HepG2 (cell line): ENCODE measurements around the gene PJA1.

Source experiments
- CTCF ChIP-seq: sonication (generic); formaldehyde crosslinking; IDR thresholded peaks from 2 replicates; pipeline ENCODE4 v1.5.0; 2020; ENCODE audit warnings: mild to moderate bottlenecking, missing genetic modification reagents, moderate library complexity
- EED ChIP-seq: sonication (generic); formaldehyde crosslinking; IDR thresholded peaks from 2 replicates; pipeline ENCODE4 v1.5.0; 2020; ENCODE audit warnings: mild to moderate bottlenecking, missing genetic modification reagents
- PAF1 ChIP-seq: IDR thresholded peaks from 2 replicates; pipeline ENCODE4 v1.6.1; 2016; ENCODE audit warnings: missing genetic modification reagents, missing compliant biosample characterization
- POLR2A ChIP-seq, 2 experiments: IDR thresholded peaks; 2 replicates each; pipeline ENCODE4 v1.6.1; 2011; ENCODE audit warnings: low read depth in 2 of 2, low read length in 2 of 2, mild to moderate bottlenecking in 1 of 2, moderate library complexity in 1 of 2; ENCODE audit not compliant: insufficient read depth in 1 of 2
- SMC3 ChIP-seq: IDR thresholded peaks from 2 replicates; pipeline ENCODE4 v1.6.1; 2011; ENCODE audit warnings: low read length, improper control_type of control experiment
- ZNF12 ChIP-seq: sonication (generic); formaldehyde crosslinking; IDR thresholded peaks from 2 replicates; pipeline ENCODE4 v1.5.0; 2020; ENCODE audit warnings: missing genetic modification reagents
- ZNF343 ChIP-seq: sonication (generic); formaldehyde crosslinking; IDR thresholded peaks from 2 replicates; pipeline ENCODE4 v1.4.0; 2020; ENCODE audit warnings: mild to moderate bottlenecking, missing genetic modification reagents
- ZNF740 ChIP-seq: sonication (generic); formaldehyde crosslinking; IDR thresholded peaks from 2 replicates; pipeline ENCODE4 v1.4.0; 2020; ENCODE audit warnings: missing genetic modification reagents
- ZNF770 ChIP-seq: sonication (generic); formaldehyde crosslinking; IDR thresholded peaks from 2 replicates; pipeline ENCODE4 v1.5.0; 2020; ENCODE audit warnings: mild to moderate bottlenecking, missing genetic modification reagents
- TF ChIP-seq, protein P1 (sequence below): sonication (generic); formaldehyde crosslinking; IDR thresholded peaks from 2 replicates; pipeline ENCODE4 v1.5.0; 2020; ENCODE audit warnings: mild to moderate bottlenecking, low read depth, missing genetic modification reagents, borderline replicate concordance
- TF ChIP-seq, protein P2 (sequence below): sonication (generic); formaldehyde crosslinking; IDR thresholded peaks from 2 replicates; pipeline ENCODE4 v1.4.0; 2020; ENCODE audit warnings: missing genetic modification reagents
- TF ChIP-seq, protein P3 (sequence below): sonication (generic); formaldehyde crosslinking; IDR thresholded peaks from 2 replicates; pipeline ENCODE4 v1.4.0; 2020; ENCODE audit warnings: missing genetic modification reagents

DNA sequence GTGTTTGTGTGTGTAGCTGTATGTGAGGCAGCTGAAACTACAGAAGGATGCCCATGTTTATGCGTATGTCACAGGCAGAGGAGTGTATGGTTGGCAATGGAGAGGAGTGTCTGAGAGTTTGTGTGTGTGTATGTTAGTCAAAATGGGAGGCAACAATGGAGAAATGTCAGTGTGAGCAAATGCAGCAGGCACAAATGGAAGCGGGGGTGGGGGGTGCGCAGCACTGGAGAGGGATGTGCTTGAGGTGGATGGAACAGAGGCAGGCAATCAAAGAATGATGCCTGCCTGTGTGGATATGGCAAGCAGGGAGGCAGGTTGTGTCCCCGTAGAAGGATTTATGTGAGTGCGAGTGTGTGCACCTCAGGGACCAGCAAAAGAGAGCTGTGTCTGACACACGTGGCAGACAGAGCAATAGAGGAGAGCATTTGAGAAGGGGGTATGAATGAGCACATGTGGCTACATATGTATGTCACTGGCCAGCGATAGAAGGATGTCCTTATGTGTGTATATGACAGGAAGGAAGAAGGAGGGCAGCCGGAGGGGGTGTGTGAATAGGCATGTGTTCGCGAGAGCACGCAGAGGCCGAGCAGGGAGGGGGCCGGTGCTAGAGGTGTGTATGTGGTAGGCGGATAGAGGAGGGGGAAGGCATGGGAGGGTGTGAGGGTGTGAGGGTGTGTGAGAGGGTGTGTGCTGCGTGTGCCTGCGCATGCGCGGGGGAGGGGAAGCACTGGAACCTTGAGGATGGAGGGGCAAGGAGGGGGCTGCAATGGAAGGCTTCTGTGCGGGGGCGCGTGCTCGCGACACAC, 1.1 kb downstream of the PJA1 start:
- TF ChIP-seq PAF1 (no peak), ZNF770 (CRISPR knock-in tag) (no peak), ZNF343 (CRISPR knock-in tag) (no peak), ZNF740 (CRISPR knock-in tag) (no peak), CTCF (CRISPR knock-in tag) (no peak), POLR2A (IDR thresholded peaks at IDR 0.05; ENCODE audit: insufficient read depth in 1 of 2, low read depth in 2 of 2, low read length in 2 of 2) (no peak), ZNF12 (CRISPR knock-in tag) (no peak), SMC3 (no peak), EED (no peak)
- TF ChIP-seq, protein P1, sequence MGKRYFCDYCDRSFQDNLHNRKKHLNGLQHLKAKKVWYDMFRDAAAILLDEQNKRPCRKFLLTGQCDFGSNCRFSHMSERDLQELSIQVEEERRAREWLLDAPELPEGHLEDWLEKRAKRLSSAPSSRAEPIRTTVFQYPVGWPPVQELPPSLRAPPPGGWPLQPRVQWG (CRISPR knock-in tag) = no peak
- TF ChIP-seq, protein P2, sequence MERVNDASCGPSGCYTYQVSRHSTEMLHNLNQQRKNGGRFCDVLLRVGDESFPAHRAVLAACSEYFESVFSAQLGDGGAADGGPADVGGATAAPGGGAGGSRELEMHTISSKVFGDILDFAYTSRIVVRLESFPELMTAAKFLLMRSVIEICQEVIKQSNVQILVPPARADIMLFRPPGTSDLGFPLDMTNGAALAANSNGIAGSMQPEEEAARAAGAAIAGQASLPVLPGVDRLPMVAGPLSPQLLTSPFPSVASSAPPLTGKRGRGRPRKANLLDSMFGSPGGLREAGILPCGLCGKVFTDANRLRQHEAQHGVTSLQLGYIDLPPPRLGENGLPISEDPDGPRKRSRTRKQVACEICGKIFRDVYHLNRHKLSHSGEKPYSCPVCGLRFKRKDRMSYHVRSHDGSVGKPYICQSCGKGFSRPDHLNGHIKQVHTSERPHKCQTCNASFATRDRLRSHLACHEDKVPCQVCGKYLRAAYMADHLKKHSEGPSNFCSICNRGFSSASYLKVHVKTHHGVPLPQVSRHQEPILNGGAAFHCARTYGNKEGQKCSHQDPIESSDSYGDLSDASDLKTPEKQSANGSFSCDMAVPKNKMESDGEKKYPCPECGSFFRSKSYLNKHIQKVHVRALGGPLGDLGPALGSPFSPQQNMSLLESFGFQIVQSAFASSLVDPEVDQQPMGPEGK (CRISPR knock-in tag) = no peak
- TF ChIP-seq, protein P3, sequence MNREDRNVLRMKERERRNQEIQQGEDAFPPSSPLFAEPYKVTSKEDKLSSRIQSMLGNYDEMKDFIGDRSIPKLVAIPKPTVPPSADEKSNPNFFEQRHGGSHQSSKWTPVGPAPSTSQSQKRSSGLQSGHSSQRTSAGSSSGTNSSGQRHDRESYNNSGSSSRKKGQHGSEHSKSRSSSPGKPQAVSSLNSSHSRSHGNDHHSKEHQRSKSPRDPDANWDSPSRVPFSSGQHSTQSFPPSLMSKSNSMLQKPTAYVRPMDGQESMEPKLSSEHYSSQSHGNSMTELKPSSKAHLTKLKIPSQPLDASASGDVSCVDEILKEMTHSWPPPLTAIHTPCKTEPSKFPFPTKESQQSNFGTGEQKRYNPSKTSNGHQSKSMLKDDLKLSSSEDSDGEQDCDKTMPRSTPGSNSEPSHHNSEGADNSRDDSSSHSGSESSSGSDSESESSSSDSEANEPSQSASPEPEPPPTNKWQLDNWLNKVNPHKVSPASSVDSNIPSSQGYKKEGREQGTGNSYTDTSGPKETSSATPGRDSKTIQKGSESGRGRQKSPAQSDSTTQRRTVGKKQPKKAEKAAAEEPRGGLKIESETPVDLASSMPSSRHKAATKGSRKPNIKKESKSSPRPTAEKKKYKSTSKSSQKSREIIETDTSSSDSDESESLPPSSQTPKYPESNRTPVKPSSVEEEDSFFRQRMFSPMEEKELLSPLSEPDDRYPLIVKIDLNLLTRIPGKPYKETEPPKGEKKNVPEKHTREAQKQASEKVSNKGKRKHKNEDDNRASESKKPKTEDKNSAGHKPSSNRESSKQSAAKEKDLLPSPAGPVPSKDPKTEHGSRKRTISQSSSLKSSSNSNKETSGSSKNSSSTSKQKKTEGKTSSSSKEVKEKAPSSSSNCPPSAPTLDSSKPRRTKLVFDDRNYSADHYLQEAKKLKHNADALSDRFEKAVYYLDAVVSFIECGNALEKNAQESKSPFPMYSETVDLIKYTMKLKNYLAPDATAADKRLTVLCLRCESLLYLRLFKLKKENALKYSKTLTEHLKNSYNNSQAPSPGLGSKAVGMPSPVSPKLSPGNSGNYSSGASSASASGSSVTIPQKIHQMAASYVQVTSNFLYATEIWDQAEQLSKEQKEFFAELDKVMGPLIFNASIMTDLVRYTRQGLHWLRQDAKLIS (CRISPR knock-in tag) = no peak
